ENCODE measurements around the gene XXYLT1.

DNA sequence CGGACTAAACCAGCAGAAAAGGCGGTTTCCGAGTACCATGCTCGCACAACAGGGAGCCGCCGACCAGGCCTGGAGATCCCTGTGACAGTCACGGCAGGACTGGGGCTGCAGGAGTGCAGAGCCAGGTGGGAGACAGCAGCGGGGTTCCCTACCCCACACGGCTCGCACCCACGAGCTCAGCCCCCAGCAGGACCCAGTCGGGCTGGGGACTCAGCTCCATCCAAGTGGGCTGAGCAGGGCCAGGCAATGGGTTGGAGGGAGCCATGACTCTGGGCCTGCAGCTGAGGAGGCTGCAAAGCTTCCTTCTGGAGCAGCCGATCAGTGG lies 15.8 kb downstream of the XXYLT1 start:
- TF ChIP-seq, protein P1, sequence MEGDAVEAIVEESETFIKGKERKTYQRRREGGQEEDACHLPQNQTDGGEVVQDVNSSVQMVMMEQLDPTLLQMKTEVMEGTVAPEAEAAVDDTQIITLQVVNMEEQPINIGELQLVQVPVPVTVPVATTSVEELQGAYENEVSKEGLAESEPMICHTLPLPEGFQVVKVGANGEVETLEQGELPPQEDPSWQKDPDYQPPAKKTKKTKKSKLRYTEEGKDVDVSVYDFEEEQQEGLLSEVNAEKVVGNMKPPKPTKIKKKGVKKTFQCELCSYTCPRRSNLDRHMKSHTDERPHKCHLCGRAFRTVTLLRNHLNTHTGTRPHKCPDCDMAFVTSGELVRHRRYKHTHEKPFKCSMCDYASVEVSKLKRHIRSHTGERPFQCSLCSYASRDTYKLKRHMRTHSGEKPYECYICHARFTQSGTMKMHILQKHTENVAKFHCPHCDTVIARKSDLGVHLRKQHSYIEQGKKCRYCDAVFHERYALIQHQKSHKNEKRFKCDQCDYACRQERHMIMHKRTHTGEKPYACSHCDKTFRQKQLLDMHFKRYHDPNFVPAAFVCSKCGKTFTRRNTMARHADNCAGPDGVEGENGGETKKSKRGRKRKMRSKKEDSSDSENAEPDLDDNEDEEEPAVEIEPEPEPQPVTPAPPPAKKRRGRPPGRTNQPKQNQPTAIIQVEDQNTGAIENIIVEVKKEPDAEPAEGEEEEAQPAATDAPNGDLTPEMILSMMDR (IDR thresholded peaks at IDR 0.05), result no peak
- TF ChIP-seq ELF4 (CRISPR knock-in tag; IDR thresholded peaks at IDR 0.05; ENCODE audit: low read depth), result no peak
- TF ChIP-seq, protein P2, sequence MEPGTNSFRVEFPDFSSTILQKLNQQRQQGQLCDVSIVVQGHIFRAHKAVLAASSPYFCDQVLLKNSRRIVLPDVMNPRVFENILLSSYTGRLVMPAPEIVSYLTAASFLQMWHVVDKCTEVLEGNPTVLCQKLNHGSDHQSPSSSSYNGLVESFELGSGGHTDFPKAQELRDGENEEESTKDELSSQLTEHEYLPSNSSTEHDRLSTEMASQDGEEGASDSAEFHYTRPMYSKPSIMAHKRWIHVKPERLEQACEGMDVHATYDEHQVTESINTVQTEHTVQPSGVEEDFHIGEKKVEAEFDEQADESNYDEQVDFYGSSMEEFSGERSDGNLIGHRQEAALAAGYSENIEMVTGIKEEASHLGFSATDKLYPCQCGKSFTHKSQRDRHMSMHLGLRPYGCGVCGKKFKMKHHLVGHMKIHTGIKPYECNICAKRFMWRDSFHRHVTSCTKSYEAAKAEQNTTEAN (CRISPR knock-in tag; IDR thresholded peaks at IDR 0.05), result no peak
- TF ChIP-seq, protein P3, sequence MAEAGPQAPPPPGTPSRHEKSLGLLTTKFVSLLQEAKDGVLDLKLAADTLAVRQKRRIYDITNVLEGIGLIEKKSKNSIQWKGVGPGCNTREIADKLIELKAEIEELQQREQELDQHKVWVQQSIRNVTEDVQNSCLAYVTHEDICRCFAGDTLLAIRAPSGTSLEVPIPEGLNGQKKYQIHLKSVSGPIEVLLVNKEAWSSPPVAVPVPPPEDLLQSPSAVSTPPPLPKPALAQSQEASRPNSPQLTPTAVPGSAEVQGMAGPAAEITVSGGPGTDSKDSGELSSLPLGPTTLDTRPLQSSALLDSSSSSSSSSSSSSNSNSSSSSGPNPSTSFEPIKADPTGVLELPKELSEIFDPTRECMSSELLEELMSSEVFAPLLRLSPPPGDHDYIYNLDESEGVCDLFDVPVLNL (CRISPR knock-in tag; IDR thresholded peaks at IDR 0.05; ENCODE audit: borderline replicate concordance, low read depth), result no peak
- no peak for TF ChIP-seq TP53 (CRISPR knock-in tag; IDR thresholded peaks at IDR 0.05)
- TF ChIP-seq, protein P4, sequence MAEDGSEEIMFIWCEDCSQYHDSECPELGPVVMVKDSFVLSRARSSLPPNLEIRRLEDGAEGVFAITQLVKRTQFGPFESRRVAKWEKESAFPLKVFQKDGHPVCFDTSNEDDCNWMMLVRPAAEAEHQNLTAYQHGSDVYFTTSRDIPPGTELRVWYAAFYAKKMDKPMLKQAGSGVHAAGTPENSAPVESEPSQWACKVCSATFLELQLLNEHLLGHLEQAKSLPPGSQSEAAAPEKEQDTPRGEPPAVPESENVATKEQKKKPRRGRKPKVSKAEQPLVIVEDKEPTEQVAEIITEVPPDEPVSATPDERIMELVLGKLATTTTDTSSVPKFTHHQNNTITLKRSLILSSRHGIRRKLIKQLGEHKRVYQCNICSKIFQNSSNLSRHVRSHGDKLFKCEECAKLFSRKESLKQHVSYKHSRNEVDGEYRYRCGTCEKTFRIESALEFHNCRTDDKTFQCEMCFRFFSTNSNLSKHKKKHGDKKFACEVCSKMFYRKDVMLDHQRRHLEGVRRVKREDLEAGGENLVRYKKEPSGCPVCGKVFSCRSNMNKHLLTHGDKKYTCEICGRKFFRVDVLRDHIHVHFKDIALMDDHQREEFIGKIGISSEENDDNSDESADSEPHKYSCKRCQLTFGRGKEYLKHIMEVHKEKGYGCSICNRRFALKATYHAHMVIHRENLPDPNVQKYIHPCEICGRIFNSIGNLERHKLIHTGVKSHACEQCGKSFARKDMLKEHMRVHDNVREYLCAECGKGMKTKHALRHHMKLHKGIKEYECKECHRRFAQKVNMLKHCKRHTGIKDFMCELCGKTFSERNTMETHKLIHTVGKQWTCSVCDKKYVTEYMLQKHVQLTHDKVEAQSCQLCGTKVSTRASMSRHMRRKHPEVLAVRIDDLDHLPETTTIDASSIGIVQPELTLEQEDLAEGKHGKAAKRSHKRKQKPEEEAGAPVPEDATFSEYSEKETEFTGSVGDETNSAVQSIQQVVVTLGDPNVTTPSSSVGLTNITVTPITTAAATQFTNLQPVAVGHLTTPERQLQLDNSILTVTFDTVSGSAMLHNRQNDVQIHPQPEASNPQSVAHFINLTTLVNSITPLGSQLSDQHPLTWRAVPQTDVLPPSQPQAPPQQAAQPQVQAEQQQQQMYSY (CRISPR knock-in tag; IDR thresholded peaks at IDR 0.05), result no peak
- no peak for TF ChIP-seq ESRRA (CRISPR knock-in tag; IDR thresholded peaks at IDR 0.05; ENCODE audit: borderline replicate concordance)
- no peak for TF ChIP-seq RELA (CRISPR knock-in tag; IDR thresholded peaks at IDR 0.05; ENCODE audit: borderline replicate concordance)

Data from WTC11 (cell line).